ENCODE data around the gene FAR2. TPM values are rescaled to one million over a fixed set of nuclear protein-coding genes. Genes with fewer than 3 reads are reported as not detected.
"Not testable (repeated sequence)": the region's sequence is repeated elsewhere in the genome, so short reads cannot be mapped to it uniquely, and the experiment has no call there.

The FAR2 gene
- total RNA-seq, 1 donor from 2014 or later = 3.8 TPM

- no peak for DNase-seq (ENCODE audit: low spot score)
- intact Hi-C loops (cut with micrococcal nuclease) = no loop called here
- Mint-ChIP-seq H3K4me3 (ENCODE audit: low read depth) (no peak overlapping the region), H3K36me3 (ENCODE audit: low read depth) (peaks cover 43% of the 10 kb centered on the region), H3K27me3 (ENCODE audit: low read depth) (no peaks in the 10 kb centered on the region), H3K4me1 (ENCODE audit: low read depth) (no peaks in the 10 kb centered on the region), H3K27ac (no peak overlapping the region), H3K9me3 (no peaks in the 10 kb centered on the region)
Measured at GRCh38 chr12:29354954-29355353, 205.9 kb downstream of the FAR2 start.

- H3K9me3 Mint-ChIP-seq = no peaks in the 10 kb centered on the region
Measured at GRCh38 chr12:29365091-29365490, 216.0 kb downstream of the FAR2 start.

GRCh38 chr12:29374012-29374411, 224.9 kb downstream of the FAR2 start:
- H3K36me3 Mint-ChIP-seq (ENCODE audit: low read depth) = peaks cover 30% of the 10 kb centered on the region
- no peak overlapping the region for H3K27ac Mint-ChIP-seq
- H3K27me3 Mint-ChIP-seq (ENCODE audit: low read depth) = no peaks in the 10 kb centered on the region

More at GRCh38 chr12:29365091-29365490, 216.0 kb downstream of the FAR2 start:
- Mint-ChIP-seq H3K4me3 (ENCODE audit: low read depth) (no peak overlapping the region), H3K36me3 (ENCODE audit: low read depth) (peaks cover 38% of the 10 kb centered on the region), H3K27ac (no peak overlapping the region), H3K27me3 (ENCODE audit: low read depth) (no peaks in the 10 kb centered on the region), H3K4me1 (ENCODE audit: low read depth) (no peaks in the 10 kb centered on the region)
- no peak for DNase-seq (ENCODE audit: low spot score)
- intact Hi-C loops (cut with micrococcal nuclease) = no loop called here

GRCh38 chr12:29374913-29375312, 225.8 kb downstream of the FAR2 start:
- H3K27ac Mint-ChIP-seq = no peak overlapping the region
- no peak for DNase-seq (ENCODE audit: low spot score)
- H3K27me3 Mint-ChIP-seq (ENCODE audit: low read depth) = no peaks in the 10 kb centered on the region
- intact Hi-C loops (cut with micrococcal nuclease) = no loop called here
- H3K36me3 Mint-ChIP-seq (ENCODE audit: low read depth) = peaks cover 27% of the 10 kb centered on the region
- peaks cover 22% of the 10 kb centered on the region for H3K4me1 Mint-ChIP-seq (ENCODE audit: low read depth)
- no peak overlapping the region for H3K4me3 Mint-ChIP-seq (ENCODE audit: low read depth)
- no peaks in the 10 kb centered on the region for H3K9me3 Mint-ChIP-seq

More at GRCh38 chr12:29374012-29374411, 224.9 kb downstream of the FAR2 start:
- Mint-ChIP-seq H3K4me3 (ENCODE audit: low read depth) (no peak overlapping the region), H3K9me3 (no peaks in the 10 kb centered on the region), H3K4me1 (ENCODE audit: low read depth) (peaks cover 14% of the 10 kb centered on the region)
- DNase-seq (ENCODE audit: low spot score) = no peak
- intact Hi-C loops (cut with micrococcal nuclease) = no loop called here

GRCh38 chr12:29376118-29376517, 227.0 kb downstream of the FAR2 start:
- intact Hi-C loops (cut with micrococcal nuclease) = no loop called here
- Mint-ChIP-seq H3K36me3 (ENCODE audit: low read depth) (peaks cover 24% of the 10 kb centered on the region), H3K9me3 (no peaks in the 10 kb centered on the region), H3K4me3 (ENCODE audit: low read depth) (no peak overlapping the region), H3K4me1 (ENCODE audit: low read depth) (peaks cover 26% of the 10 kb centered on the region), H3K27me3 (ENCODE audit: low read depth) (no peaks in the 10 kb centered on the region), H3K27ac (no peak overlapping the region)
- DNase-seq (ENCODE audit: low spot score) = no peak

- H3K4me3 Mint-ChIP-seq (ENCODE audit: low read depth) = peak within 1 kb of the TSS; percentile 91
- peaks cover 21% of the 10 kb centered on the region for H3K36me3 Mint-ChIP-seq (ENCODE audit: low read depth)
- peak within 1 kb of the TSS; percentile 92 for H3K27ac Mint-ChIP-seq
- DNase-seq (ENCODE audit: low spot score) = peak; percentile 88
- peaks cover 33% of the 10 kb centered on the region for H3K4me1 Mint-ChIP-seq (ENCODE audit: low read depth)
- H3K9me3 Mint-ChIP-seq = no peaks in the 10 kb centered on the region
- H3K27me3 Mint-ChIP-seq (ENCODE audit: low read depth) = peaks cover 2% of the 10 kb centered on the region
- intact Hi-C loops (cut with micrococcal nuclease) = loop anchor here (1.0 to 5.0 kb wide), 4 partner anchors 9 to 1316 kb away; partner anchors contain the start of gene IPO8
Measured at GRCh38 chr12:29380536-29381523, 231.8 kb downstream of the FAR2 start, which contains the start of gene ERGIC2. TSS of gene ERGIC2 (minus strand) at chr12:29381172. CDS start at chr12:29371633, 9,539 bp downstream.

- no peak for DNase-seq (ENCODE audit: low spot score)
- Mint-ChIP-seq H3K9me3 (no peaks in the 10 kb centered on the region), H3K36me3 (ENCODE audit: low read depth) (peaks cover 8% of the 10 kb centered on the region), H3K27ac (no peak overlapping the region), H3K4me3 (ENCODE audit: low read depth) (peak overlapping the region; percentile 91), H3K27me3 (ENCODE audit: low read depth) (peaks cover 2% of the 10 kb centered on the region), H3K4me1 (ENCODE audit: low read depth) (peaks cover 25% of the 10 kb centered on the region)
- intact Hi-C loops (cut with micrococcal nuclease) = loop anchor here (5.0 kb wide), 1 partner anchor 1315 kb away; the partner anchor contains the start of gene IPO8
Measured at GRCh38 chr12:29382251-29382650, 233.2 kb downstream of the FAR2 start.

- H3K9me3 Mint-ChIP-seq; H3K27ac Mint-ChIP-seq; H3K27me3 Mint-ChIP-seq (ENCODE audit: low read depth); H3K36me3 Mint-ChIP-seq (ENCODE audit: low read depth); H3K4me3 Mint-ChIP-seq (ENCODE audit: low read depth); intact Hi-C loops (cut with micrococcal nuclease); DNase-seq (ENCODE audit: low spot score): not testable (repeated sequence)
- H3K4me1 Mint-ChIP-seq (ENCODE audit: low read depth) = peaks cover 12% of the 10 kb centered on the region
Measured at GRCh38 chr12:29385194-29385593, 236.1 kb downstream of the FAR2 start.

Other genes starting within 250 kb of the FAR2 start
- 88.7 and 91.5 TPM in 2 replicates for gene ERGIC2, start 231.9 kb downstream of the FAR2 start, total RNA-seq